ENCODE data around the gene PSME2.
A peak's percentile ranks its signal among the peaks of the same experiment; 100 is the strongest.

Gene PSME2

DNA sequence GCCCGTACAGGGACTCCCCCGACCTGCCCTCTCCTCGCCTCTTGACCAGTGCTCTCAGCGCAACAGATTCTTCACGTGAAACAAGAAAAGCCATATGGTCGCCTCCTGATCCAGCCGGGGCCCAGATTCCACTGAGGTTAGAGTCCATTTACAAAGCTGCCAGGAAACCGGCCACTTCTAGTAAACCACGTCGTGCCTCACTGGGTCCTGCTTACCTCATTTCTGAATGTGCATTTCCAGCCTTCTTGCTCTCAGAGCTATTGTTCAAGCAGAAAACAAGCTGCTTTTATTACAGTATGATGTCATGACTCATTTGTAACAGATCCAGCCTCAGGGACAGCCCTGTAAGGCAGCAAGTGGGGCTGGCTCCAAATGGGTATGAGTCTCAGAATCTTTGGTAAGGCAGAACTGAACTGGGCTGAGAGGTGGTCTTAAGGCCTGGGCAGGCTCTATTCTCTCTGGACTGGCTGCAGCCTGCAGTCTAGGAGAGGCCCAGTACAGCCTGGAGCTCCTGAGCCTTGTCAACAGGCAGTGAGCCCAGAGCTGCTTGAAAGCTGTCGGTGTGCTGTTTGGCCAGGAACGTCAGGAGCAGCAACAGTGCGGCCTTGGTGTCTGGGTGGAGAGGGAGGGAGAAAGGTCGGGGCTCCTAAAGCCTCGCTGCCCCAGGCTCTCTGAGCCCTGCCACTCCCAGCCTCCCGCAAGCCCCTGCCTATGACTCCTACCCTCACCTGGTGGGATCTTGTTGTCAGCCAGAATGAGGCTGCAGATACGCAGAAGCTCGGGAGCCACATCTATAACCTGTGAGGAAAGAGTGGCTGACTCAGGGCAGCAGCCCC is 33.8 kb upstream of the PSME2 start:
- no peak for DNase-seq (ENCODE audit: low read depth in 2 of 2)

DNA sequence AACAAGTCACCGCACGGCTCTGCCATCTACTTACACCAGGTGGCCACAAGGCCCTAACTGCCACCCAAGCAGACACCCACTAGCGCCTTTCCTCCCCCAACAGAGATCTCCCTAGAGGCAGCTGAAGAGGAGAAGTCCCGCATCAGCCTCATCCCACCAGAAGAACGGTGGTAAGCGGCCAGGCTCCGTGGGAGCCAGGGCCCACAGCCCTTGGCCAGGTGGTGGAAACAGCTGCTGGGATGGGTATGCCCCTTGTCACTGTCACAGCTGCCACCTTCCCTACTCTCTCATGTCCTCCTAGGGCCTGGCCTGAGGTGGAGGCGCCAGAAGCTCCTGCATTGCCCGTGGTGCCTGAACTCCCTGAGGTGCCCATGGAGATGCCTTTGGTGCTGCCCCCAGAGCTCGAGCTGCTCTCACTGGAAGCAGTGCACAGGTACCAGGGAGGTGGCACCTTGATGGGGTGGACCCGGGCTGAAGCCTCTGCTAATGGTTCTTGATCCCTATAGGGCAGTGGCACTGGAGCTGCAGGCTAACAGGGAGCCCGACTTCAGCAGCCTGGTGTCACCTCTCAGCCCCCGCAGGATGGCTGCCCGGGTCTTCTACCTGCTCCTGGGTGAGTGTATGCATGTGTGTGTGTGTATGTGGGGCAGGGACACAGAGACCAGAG is 33.0 kb upstream of the PSME2 start:
- DNase-seq (ENCODE audit: low read depth in 2 of 2), result no peak

DNA sequence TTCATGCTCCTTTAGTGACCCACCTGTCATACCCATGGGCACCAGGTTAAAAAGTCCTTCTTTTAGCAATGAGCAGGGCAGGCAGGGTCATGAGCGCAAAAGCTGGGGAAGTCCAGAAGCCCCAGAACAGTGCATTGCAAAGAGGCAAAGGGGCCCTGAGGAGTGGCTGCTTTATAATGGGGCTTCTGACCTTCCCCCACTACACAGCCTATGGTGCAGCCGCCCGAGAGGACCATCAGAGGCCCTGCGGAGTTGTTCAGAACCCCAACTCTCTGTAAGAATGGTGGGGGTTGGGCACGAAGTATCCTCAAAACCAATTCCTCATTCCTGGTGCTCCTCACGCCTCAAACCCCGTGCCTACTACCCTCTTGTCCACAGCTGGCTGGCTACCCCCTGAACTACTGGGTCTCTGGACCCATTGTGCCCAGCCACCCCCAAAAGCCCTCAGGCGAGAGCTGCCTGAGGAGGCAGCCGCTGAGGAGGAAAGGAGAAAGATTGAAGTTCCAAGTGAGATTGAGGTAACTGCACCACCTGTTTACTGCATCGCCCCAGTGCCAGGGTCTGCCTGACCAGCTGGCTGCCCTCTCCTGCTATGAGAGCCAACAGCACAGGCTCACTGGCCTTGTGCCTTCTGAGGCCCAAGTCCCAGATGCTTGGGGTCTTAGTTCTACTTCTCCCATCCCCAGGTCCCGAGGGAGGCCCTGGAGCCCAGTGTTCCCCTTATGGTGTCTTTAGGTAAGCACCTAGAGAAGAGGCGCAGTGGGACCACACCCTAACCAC is 32.2 kb upstream of the PSME2 start:
- DNase-seq (ENCODE audit: low read depth in 2 of 2), result no peak

DNA sequence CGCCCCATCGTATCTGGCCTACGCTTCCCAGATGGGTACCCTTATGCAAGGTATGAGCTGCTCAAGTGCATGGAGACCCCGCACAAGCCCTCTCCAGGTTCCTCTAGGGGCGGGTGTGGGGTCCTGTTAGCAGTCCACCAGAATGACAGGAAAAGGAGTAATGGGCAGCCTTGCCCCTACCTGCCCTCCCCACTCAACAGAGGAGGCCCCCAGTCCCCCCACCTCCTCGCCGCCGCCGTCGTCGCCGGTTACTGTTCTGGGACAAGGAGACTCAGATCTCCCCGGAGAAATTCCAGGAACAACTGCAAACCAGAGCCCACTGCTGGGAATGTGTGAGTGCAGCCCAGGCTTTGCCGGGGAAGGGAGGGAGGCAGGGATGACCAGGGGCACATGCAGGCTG is 31.5 kb upstream of the PSME2 start:
- no peak for DNase-seq (ENCODE audit: low read depth in 2 of 2)

DNA sequence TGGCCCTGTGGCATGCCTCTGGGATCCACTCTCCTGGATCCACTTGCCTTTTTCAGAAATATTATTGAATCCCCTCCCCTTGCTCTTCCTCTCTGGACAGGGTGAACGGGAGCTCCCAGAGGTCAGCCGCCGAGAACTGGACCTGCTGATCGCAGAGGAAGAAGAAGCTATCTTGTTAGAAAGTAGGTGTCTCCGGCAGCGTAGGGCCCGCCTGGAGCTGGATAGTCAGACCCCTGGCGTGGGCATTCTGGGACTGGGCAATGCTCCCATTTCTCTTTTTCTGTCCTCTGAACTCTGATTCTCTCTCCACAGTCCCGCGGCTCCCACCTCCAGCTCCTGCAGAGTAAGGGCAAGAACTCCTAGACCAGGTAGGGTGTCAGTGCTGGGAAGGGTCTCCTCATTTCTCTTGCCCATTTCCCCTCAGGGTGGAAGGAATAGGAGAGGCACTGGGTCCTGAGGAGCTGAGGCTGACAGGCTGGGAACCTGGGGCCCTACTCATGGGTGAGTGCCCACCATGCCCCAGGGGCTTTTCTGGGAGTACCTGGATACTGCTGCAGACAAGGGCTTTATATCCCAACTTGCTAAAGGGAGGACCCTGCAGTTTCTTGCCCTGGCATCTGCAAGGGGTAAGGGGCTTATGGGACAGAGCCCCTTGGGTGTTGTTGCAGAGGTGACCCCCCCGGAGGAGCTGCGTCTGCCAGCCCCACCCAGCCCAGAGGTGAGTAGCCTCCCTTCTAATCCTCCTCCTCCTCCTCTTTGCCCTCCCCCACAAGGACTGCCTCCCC is 30.8 kb upstream of the PSME2 start:
- DNase-seq (ENCODE audit: low read depth in 2 of 2), result no peak

DNA sequence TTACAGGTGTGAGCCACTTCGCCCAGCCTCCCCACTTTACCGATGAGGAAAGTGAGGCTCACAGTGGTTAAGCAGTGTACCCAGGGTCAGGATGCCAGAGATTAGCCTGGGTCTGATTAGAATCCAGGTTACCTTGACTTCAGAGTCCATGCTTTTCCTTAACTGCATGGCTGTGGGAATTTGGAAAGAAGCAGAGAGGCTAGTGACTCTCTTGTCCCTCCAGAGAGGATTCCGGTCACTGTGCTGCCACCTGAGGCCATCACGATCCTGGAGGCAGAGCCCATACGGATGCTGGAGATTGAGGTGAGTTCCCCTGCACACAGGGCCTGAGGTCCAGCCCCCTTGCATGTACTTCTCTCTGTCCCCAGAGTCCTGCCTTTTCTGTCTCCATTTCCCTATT is 30.2 kb upstream of the PSME2 start:
- DNase-seq (ENCODE audit: low read depth in 2 of 2), result no peak

DNA sequence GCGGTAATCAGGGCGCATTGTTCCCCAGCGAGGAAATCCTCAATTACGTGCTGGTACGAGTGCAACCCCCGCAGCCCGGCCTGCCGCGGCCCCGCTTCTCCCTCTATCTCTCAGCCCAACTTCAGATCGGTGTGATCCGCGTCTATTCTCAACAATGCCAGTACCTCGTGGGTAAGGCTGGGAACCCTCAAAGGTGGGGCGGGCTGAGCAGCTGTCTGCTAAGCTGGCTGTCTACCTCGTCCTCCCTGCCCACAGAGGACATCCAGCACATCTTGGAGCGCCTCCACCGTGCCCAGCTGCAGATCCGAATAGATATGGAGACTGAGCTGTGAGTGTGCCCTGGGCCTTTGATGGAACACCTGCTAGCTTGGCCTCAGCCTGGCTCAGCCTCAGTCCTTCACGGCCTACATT is 26.5 kb upstream of the PSME2 start:
- no peak for DNase-seq (ENCODE audit: low read depth in 2 of 2)

DNA sequence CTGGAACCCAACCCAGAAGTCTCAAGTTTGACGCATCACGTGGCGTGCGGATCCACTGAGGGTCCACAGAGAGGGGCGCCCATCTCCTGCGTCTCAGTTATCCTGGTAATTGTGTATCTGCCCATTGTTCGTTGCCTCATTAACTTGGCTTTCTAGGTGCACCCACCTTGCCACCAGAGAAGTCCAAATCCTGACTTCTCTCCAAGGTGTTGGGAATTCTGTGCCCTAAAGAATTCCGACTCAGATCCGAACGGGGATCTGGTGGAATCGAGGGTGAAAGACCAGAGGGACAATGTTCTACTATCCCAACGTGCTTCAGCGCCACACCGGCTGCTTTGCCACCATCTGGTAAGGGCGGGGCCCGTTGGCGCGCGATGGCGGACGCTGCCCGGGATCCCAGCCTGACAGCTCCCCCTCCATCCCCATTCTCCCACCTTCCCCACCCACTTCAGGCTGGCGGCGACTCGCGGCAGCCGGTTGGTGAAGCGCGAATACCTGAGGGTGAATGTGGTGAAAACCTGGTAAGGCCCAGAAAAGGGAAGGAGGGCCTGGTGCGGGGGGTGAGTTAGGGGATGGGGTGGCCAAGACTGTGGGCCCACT is 26.0 kb upstream of the PSME2 start:
- DNase-seq (ENCODE audit: low read depth in 2 of 2), result no peak

DNA sequence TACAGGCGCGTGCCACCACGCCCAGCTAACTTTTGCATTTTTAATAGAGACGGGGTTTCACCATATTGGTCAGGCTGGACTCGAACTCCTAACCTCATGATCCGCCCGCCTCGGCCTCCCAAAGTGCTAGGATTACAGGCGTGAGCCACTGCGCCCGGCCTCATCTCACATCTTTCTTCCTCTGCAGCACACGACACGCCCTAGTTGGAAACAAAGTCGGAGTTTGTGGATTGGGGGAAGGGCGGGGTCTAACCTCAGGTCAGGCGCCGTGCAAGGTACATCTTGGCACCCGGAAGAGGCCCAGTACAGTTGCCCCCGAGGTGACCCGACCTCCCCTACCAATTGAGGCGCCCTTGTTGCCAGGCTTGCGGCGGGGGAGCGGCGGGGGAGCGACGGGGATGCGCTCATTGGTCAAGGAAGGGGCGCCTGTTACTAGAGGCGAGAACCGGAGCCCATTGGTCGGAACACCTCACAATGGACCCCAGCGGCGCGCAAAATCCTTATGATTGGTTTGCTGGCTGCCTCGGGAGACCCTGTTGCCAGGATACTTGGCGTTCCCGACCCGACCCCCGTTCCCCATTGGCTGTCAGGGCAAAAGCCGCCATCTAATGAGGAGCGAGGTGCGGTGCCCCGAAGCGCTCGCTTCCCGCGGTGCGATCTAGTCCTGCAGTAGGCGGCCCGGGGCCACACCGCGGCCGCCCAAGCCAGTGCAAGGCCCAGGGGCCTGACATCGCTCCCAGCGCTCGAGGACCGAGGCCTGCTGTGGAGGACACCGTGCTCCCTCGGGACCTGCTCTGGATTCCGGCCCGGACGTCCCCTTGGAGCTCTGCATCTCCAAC is 25.2 kb upstream of the PSME2 start, which contains the start of gene REC8:
REC8 (plus strand) TSS at position 659 of the 839 bp plus-strand sequence. CDS start 473 bp downstream, outside the sequence.
- peak; percentile 51 to 53 for DNase-seq (ENCODE audit: low read depth in 2 of 2)

DNA sequence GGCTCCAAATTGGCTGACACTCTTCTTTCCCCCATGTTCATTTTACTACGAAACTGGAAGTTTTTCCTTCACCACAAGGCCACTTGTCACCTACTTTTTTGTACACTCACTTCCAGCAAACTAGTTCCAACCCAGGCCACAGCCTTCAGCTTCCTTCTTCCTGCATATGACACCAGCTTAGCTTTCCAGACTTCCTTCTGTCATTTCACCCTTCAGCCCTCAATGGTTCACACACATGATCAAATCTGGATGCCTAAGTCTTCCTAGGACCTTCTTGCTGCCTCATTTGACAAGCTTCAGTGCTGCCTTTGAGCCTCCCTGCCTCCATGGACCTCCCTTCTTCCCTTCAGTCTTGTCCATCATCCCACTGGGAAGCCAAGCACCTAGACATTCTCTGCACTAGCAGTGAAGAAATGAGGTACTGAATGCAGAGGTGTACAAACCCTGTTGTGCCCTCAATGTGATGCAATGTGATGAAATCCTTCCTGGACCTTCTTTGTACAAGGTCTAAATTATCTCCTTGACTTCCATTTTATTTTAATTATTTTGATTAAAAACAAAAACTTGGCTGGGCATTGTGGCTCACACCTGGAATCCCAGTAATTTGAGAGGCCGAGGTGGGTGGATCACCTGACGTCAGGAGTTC is 21.2 kb upstream of the PSME2 start:
- DNase-seq (ENCODE audit: low read depth in 2 of 2), result no peak

DNA sequence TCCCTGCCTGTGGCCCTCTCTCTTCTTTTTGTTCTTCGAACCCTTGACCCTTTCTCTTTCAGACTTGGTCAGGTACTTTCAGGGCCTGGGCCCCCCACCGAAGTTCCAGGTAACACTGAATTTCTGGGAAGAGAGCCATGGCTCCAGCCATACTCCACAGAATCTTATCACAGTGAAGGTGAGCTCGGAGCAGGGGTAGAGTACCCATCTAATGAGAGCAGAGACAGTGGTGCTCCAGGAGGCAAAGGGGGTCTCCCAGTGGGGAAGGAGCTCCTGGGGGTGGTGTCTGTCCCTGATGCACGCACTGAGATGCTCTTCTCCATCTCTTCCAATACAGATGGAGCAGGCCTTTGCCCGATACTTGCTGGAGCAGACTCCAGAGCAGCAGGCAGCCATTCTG is 19.4 kb upstream of the PSME2 start:
- no peak for DNase-seq (ENCODE audit: low read depth in 2 of 2)

DNA sequence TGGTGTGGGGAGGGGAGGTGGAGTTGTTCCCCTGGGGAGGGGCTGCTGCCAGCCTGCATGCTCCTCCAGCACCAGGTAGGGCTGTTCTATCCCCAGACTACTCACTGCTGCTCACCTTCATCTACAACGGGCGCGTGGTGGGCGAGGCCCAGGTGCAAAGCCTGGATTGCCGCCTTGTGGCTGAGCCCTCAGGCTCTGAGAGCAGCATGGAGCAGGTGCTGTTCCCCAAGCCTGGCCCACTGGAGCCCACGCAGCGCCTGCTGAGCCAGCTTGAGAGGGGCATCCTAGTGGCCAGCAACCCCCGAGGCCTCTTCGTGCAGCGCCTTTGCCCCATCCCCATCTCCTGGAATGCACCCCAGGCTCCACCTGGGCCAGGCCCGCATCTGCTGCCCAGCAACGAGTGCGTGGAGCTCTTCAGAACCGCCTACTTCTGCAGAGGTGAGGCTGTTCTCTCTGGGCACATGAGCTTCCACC is 18.1 kb upstream of the PSME2 start:
- DNase-seq (ENCODE audit: low read depth in 2 of 2), result no peak

DNA sequence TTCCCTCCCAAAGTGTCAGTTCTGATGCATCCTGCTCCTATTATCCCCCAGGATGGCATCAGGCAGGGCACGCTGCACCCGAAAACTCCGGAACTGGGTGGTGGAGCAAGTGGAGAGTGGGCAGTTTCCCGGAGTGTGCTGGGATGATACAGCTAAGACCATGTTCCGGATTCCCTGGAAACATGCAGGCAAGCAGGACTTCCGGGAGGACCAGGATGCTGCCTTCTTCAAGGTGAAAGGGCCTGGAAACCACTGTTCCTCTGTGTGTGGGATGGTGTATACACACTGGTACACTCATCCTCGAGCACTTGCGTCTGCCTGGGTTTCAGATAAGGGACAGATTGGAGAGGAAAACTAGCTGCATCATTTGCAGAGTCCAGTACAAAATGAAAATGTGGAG is 15.7 kb upstream of the PSME2 start:
- DNase-seq (ENCODE audit: low read depth in 2 of 2), result no peak

DNA sequence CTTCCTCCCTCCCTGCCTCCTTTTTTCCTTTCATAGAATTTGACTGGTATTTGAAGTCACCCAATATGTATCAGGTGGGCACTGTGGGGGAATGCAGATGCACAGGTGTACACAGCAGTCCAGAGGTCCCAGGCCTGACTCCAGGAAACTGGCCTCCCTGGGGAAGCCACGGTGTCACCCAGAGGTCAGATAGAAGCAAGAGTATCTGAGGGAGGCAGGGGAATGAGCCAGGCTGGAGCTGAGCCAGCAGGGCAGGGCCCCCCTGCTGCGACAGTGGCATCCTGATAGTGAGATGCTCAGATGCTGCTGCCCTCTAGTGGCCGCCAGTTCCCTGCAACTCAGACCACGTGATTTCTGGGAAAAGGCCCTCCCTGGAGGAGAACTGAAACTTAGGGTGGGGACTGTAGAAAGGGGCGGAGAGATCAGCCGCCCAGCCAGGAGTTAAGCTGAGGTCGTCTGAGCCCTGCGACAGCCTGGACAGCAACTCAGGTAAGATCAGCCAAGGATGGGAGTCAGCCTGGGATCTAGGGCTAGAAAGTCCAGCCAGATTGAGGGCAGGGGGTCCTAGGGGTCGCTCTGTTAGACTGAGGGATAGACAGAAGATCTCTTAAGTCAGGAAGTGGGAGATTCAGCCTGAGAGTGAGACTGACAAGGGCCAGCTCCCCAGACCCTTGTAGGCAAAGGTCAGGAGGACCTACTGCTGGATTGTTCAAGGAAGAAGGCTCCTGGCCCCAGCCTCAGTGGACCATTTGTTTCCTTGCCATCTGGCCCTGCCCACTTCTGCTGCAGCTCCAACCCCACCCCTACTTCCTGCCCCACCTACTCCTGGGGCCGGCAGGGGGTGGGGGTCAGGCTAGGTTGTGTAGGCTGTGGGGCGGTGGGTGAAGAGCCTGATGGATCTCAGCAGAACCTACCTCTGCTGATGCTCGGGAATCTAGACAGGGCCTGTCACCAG is 14.7 kb upstream of the PSME2 start, which contains the start of gene IRF9:
IRF9 (plus strand) TSS at position 416 of the 955 bp plus-strand sequence. CDS start 880 bp downstream, outside the sequence.
- peak; percentile 98 to 99 for DNase-seq (ENCODE audit: low read depth in 2 of 2)

DNA sequence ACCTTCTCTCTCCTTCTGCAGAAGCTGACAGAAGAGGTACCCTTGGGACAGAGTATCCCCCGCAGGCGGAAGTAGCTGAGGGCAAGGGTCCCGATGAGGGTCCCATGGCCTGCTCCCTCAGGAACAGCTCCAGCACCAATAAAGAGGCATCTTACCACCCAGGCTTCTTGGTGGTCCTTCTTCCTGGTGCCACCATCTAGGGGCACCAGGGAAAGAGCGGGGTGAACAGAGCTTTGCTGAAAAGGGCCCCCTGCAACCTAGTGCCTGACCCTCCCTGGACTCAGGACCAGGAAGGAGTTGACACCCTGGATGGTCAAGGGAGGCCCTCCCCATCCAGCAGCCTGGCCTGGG is 14.1 kb upstream of the PSME2 start:
- DNase-seq (ENCODE audit: low read depth in 2 of 2), result no peak

DNA sequence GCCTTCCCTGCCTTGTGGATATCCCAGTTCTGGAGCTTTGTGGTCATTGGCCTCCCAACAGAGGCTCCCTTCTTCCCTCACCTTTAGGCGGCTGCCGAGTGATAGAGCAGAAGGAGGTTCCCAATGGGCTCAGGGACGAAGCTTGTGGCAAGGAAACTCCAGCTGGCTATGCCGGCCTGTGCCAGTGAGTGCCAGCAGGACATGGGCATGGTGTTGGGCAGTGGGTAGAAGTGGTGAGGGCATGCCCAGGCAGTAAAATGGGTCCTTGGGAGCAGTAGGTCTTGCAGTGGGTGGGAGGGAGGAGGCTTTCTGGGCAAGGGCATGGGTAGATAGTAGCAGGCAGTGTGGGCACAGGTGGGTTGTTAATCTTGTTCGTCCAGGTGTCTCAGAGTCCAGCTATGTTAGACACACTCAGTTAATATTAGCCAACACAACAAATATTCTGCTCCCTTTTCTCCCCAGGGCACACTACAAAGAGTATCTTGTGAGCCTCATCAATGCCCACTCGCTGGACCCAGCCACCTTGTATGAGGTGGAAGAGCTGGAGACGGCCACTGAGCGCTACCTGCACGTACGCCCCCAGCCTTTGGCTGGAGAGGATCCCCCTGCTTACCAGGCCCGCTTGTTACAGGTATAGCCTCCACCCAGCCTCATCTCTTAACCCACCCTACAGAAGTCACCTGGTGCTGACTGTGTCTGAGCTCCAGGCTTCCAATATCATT is 13.5 kb upstream of the PSME2 start:
- no peak for DNase-seq (ENCODE audit: low read depth in 2 of 2)

DNA sequence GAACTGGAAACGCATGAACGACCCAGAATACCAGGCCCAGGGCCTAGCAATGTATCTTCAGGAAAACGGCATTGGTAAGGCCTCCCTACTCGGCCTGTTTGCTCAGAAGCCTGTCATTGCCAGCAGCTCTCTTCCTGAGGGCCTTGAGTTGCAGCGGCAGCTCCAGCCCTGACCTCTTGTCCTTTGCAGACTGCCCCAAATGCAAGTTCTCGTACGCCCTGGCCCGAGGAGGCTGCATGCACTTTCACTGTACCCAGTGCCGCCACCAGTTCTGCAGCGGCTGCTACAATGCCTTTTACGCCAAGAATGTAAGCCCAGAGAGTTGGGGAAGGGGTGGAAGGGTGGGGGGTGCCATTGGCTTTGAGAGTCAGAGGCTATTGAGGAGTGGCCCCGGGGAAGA is 10.9 kb upstream of the PSME2 start:
- DNase-seq (ENCODE audit: low read depth in 2 of 2), result no peak

DNA sequence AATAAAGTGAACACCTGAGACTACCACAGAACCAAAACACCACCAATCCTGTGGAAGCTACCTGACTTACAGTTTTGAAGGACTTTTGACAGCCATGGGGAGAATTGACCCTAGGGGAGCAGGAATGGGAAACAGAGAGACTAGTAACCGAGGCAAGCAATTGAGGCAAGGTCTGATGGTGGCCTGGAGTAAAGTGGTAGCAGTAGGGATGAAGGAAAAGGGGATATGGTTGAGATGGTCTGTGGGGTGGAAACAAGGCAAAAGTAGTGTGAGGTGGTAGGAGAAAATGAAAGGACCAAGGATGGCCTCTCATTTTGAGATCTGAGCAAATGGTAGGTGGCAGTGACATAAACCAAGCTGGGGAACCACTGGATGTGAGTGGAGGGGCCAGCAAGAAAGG is 10.4 kb upstream of the PSME2 start:
- no peak for DNase-seq (ENCODE audit: low read depth in 2 of 2)

All from stimulated activated CD8-positive, alpha-beta memory T cell treated with anti-CD3 and anti-CD28 coated beads, Interleukin-7, amount 100 ng/mL, for 1 hour (primary cell).